ENCODE data around the gene SRPK3. TPM values are rescaled to one million over a fixed set of nuclear protein-coding genes. Genes with fewer than 3 reads are reported as not detected.

Gene SRPK3
- total RNA-seq, 1 donor from 2014 or later, result 0.17 TPM

DNA sequence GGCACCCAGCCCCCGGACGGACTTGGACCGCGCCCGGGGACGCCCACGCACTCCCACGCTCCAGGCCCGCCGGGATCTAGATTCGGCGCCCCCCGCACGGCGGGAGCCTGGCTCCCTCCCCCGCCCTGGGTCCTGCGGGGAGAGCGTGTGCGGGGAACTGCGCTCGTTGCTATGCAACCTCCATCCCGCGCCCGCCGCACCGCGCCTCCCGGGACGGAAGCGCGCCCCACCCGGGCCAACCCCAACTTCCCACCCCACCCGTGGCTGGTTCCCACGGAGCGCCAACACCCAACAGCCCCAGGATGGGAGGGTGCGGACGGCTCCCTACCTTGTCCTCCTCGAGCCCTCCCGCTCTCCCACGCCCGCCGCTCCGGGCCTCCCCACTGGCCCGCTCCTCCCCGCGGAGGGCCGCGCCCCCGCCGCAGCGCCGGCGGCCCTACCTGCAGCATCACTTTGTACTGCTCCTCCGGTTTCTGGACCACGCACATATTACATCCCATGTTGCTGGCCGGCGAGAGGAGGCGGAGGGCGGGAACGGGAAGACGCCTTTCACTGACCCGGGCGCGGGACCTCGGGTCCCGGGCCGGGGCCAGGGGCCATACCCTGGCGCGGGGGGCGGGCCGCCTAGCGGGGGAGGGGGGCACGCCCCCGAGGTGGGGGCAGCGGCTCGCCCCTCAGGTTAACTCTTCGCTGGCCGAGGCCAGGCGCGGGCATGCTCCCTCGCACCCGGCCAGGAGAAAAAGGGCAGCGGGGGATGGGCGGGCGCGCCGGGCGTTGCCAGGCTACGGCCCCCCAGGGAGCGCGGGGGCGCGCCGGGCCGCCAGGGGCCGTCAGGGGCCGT lies 49.2 kb downstream of the SRPK3 start, which contains the start of gene PDZD4:
Gene PDZD4, minus strand, starts transcription at position 746 of the 841 bp plus-strand sequence. Its CDS starts 246 bp downstream, at position 500.
- H3K4me3 ChIP-seq (ENCODE audit: low read depth, low read length), result no peak within 1 kb of the TSS
- no peak for DNase-seq (ENCODE audit: low read depth)
- TF ChIP-seq, protein P1, sequence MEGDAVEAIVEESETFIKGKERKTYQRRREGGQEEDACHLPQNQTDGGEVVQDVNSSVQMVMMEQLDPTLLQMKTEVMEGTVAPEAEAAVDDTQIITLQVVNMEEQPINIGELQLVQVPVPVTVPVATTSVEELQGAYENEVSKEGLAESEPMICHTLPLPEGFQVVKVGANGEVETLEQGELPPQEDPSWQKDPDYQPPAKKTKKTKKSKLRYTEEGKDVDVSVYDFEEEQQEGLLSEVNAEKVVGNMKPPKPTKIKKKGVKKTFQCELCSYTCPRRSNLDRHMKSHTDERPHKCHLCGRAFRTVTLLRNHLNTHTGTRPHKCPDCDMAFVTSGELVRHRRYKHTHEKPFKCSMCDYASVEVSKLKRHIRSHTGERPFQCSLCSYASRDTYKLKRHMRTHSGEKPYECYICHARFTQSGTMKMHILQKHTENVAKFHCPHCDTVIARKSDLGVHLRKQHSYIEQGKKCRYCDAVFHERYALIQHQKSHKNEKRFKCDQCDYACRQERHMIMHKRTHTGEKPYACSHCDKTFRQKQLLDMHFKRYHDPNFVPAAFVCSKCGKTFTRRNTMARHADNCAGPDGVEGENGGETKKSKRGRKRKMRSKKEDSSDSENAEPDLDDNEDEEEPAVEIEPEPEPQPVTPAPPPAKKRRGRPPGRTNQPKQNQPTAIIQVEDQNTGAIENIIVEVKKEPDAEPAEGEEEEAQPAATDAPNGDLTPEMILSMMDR (conservative IDR thresholded peaks at IDR 0.05; ENCODE audit: low read depth, low read length), result no peak

DNA sequence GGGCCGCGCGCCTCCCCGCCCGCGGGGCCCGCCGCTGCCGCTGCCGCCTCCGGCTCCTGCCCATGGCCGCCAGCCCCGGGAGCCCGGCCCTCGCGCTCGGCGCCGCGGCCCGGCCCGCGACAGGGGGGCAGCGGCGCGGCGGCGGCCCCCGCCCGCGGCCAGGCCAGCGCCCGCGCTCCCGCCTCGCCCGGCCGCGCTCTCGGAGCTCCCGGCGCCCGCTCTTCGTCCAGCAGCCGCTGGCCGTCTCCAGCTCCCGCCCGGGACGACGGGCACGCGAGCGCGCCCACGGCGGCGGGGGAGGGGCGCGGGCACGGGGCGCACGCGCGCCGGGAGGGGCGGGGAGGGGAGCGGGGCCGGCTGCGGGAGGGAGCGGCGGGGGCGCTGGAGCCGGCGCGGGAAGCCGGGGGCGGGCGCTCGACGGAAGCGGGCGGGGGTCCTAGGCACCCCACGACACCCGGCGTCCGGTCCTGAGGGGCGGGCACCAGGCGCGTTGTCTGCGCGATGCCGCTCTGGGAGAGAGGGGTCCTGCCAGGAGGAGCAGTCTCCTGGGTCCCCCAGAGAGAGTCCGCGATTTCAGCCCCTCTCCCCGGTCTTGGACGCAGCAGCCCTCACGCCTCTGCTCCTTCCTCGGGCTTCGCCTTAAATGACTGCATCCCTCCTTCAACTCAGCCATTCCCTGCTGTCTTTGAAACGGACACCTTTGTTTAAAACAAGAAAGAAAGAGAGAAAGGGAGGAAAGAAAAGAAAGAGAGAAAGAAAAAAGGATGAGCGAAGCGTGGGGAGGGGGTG lies 50.0 kb downstream of the SRPK3 start:
- no peak overlapping the region for H3K4me3 ChIP-seq (ENCODE audit: low read depth, low read length)
- TF ChIP-seq, protein P1 (conservative IDR thresholded peaks at IDR 0.05; ENCODE audit: low read depth, low read length), result no peak
- no peak for DNase-seq (ENCODE audit: low read depth)

DNA sequence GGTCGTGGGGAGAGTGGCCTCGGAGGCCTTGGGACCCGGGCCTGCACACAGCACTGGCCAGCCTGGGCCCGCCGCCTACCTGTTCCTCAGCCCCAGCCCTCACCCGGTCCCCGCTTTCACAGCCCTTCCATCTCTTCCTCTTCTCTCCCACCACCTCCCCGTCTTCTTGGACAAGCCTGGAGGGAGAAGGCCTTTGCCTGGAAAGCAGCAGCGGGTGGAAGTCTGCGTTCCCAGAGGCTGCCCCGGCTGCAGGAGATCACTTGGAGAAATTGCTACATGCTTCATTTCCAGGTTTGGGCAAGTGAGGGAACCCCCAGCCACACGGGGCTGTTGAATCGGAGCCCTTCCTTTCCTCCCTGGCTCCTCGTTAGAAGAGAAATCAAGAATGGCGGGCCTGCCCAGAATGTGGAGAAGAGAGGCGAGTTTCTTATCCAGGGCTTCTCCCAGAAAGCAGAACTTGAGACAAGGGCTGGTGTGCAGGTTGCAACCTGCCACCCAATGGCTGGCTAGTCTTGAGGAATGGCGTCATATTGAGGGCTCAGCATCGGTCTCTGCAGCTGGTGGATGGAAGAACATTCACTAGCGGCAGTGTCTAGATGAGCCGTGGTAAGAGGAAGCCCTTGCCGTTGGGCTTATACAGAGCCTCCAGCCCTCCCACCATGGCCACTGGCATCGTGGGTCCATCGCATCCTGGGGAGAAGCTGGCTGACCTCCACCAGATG lies 50.7 kb downstream of the SRPK3 start:
- TF ChIP-seq, protein P1 (conservative IDR thresholded peaks at IDR 0.05; ENCODE audit: low read depth, low read length), result no peak
- DNase-seq (ENCODE audit: low read depth), result no peak

DNA sequence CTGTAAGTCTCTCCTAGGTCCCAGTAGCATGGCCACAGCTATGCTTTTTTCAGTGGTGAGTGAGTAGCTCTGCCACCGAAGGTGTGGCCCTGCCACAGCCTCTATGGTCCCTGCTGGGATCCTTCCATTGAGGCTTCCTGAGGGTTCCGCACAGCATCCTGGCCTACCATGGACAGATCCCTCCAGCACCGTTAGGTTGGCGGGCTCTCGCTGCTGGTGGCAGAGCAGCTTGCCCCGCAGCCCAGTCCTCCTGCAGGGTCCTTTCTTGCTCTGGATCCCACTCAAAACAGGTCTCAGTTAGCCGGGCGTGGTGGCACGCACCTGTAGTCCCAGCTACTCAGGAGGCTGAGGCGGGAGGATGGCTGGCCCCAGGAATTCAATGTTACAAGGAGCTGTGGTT lies 51.9 kb downstream of the SRPK3 start:
- TF ChIP-seq, protein P1 (conservative IDR thresholded peaks at IDR 0.05; ENCODE audit: low read depth, low read length), result no peak
- no peak overlapping the region for H3K4me3 ChIP-seq (ENCODE audit: low read depth, low read length)
- no peak for DNase-seq (ENCODE audit: low read depth)

More for the DNA sequence above, 50.7 kb downstream of the SRPK3 start:
- no peak overlapping the region for H3K4me3 ChIP-seq (ENCODE audit: low read depth, low read length)

Other genes with a start within 250 kb of the SRPK3 start
- 31.4 and 48.3 TPM in 2 replicates for gene CCNQ, start 181.9 kb upstream of the SRPK3 start, total RNA-seq
- 3.1 and 5.9 TPM in 2 replicates for gene DUSP9, start 133.8 kb upstream of the SRPK3 start, total RNA-seq
- 0.86 TPM in 1 of 2 replicates, not detected in the other for gene PNCK, start 107.2 kb upstream of the SRPK3 start, total RNA-seq
- 20.0 and 30.5 TPM in 2 replicates for gene SLC6A8, start 93.1 kb upstream of the SRPK3 start, total RNA-seq
- 155 and 163 TPM in 2 replicates for gene BCAP31, start 56.7 kb upstream of the SRPK3 start, total RNA-seq
- 8.2 and 12.6 TPM in 2 replicates for gene ABCD1, start 56.2 kb upstream of the SRPK3 start, total RNA-seq
- gene PLXNB3, start 16.8 kb upstream of the SRPK3 start, total RNA-seq, result 2.9 and 7.4 TPM in 2 replicates
- 62.2 and 91.4 TPM in 2 replicates for gene IDH3G, start 13.3 kb downstream of the SRPK3 start, total RNA-seq
- 128 and 239 TPM in 2 replicates for gene SSR4, start 13.6 kb downstream of the SRPK3 start, total RNA-seq
- gene PDZD4, start 49.5 kb downstream of the SRPK3 start, total RNA-seq, result under 0.01 and 0.17 TPM in 2 replicates
- 35.7 and 62.1 TPM in 2 replicates for gene L1CAM, start 105.1 kb downstream of the SRPK3 start, total RNA-seq
- gene AVPR2, start 123.6 kb downstream of the SRPK3 start, total RNA-seq, result 0.22 and 1.4 TPM in 2 replicates
- gene ARHGAP4, start 145.2 kb downstream of the SRPK3 start, total RNA-seq, result 11.6 and 20.2 TPM in 2 replicates
- 88.0 and 171 TPM in 2 replicates for gene NAA10, start 154.0 kb downstream of the SRPK3 start, total RNA-seq
- 0.92 and 1.5 TPM in 2 replicates for gene RENBP, start 163.6 kb downstream of the SRPK3 start, total RNA-seq
- gene HCFC1, start 190.8 kb downstream of the SRPK3 start, total RNA-seq, result 59.7 and 61.9 TPM in 2 replicates
- 2.3 and 4.3 TPM in 2 replicates for gene TMEM187, start 191.7 kb downstream of the SRPK3 start, total RNA-seq
- 131 and 219 TPM in 2 replicates for gene IRAK1, start 238.9 kb downstream of the SRPK3 start, total RNA-seq